Astrocyte (in vitro differentiated cells and primary cell): ENCODE data around the gene HOXB4. TPM values are rescaled to one million over a fixed set of nuclear protein-coding genes. Genes with fewer than 3 reads are reported as not detected.
A peak's percentile ranks its signal among the peaks of the same experiment; 100 is the strongest.

Experiments used
- DNase-seq: peaks from one replicate; pipeline ENCODE4 v3.0.0-alpha.2; 2010; ENCODE audit warnings: low read depth
- FAIRE-seq: peaks from 2 replicates; lab custom pipeline; 2011; peaks lifted over from hg19 to GRCh38; lab: Jason Lieb, UNC
- H2AFZ ChIP-seq: 2 replicates; pipeline ENCODE4 v1.6.0; 2012; ENCODE audit warnings: low read depth, low read length, inconsistent platforms
- H3K27ac ChIP-seq: 2 replicates; pipeline ENCODE4 v1.5.1; 2011; ENCODE audit warnings: low read depth, low read length, inconsistent platforms
- H3K27me3 ChIP-seq: 2 replicates; pipeline ENCODE4 v1.6.0; 2011; ENCODE audit warnings: low read length, inconsistent platforms; ENCODE audit not compliant: insufficient read depth
- H3K36me3 ChIP-seq: 2 replicates; pipeline ENCODE4 v1.5.1; 2011; ENCODE audit warnings: low read length, inconsistent platforms; ENCODE audit not compliant: insufficient read depth
- H3K4me1 ChIP-seq: 2 replicates; pipeline ENCODE4 v1.5.1; 2011; ENCODE audit warnings: low read length, inconsistent platforms; ENCODE audit not compliant: insufficient read depth
- H3K4me2 ChIP-seq: 2 replicates; pipeline ENCODE4 v1.6.0; 2012; ENCODE audit warnings: low read length, inconsistent platforms
- H3K4me3 ChIP-seq: 2 replicates; pipeline ENCODE4 v1.5.1; 2011; ENCODE audit warnings: low read depth, mild to moderate bottlenecking, low read length, inconsistent platforms; ENCODE audit not compliant: insufficient read depth
- H3K79me2 ChIP-seq: 2 replicates; pipeline ENCODE4 v1.6.0; 2012; ENCODE audit warnings: mild to moderate bottlenecking, low read length, inconsistent platforms; ENCODE audit not compliant: insufficient read depth
- H3K9ac ChIP-seq: 2 replicates; pipeline ENCODE4 v1.6.0; 2012; ENCODE audit warnings: mild to moderate bottlenecking, low read length, inconsistent platforms
- H3K9me3 ChIP-seq: 2 replicates; pipeline ENCODE4 v1.5.1; 2012; ENCODE audit warnings: low read depth, mild to moderate bottlenecking, low read length, inconsistent platforms; ENCODE audit not compliant: insufficient read depth
- H4K20me1 ChIP-seq: 2 replicates; pipeline ENCODE4 v1.6.0; 2012; ENCODE audit warnings: low read length, inconsistent platforms; ENCODE audit not compliant: insufficient read depth
- H3K27ac Mint-ChIP-seq: one replicate; pipeline ENCODE4 v1.8.0; 2021; ENCODE audit warnings: mild to moderate bottlenecking, mixed read lengths; ENCODE audit not compliant: unreplicated experiment
- H3K27me3 Mint-ChIP-seq: one replicate; pipeline ENCODE4 v1.8.0; 2021; ENCODE audit warnings: low read depth, mixed read lengths; ENCODE audit not compliant: unreplicated experiment
- H3K36me3 Mint-ChIP-seq: one replicate; pipeline ENCODE4 v1.8.0; 2021; ENCODE audit warnings: low read depth, mixed read lengths; ENCODE audit not compliant: unreplicated experiment
- H3K4me1 Mint-ChIP-seq: one replicate; pipeline ENCODE4 v1.8.0; 2021; ENCODE audit warnings: low read depth, mixed read lengths; ENCODE audit not compliant: unreplicated experiment
- H3K4me3 Mint-ChIP-seq: one replicate; pipeline ENCODE4 v1.8.0; 2021; ENCODE audit warnings: mild to moderate bottlenecking, moderate library complexity, mixed read lengths; ENCODE audit not compliant: unreplicated experiment
- H3K9me3 Mint-ChIP-seq: one replicate; pipeline ENCODE4 v1.8.0; 2021; ENCODE audit warnings: mild to moderate bottlenecking, mixed read lengths; ENCODE audit not compliant: unreplicated experiment
- CTCF ChIP-seq: IDR thresholded peaks from 2 replicates; pipeline ENCODE4 v1.5.1; 2011; ENCODE audit warnings: low read depth, mild to moderate bottlenecking, inconsistent platforms, low read length, moderate library complexity; ENCODE audit not compliant: insufficient read depth
- EZH2 ChIP-seq: IDR thresholded peaks from 2 replicates; pipeline ENCODE4 v1.6.1; 2012; ENCODE audit warnings: mild to moderate bottlenecking, low read length, inconsistent platforms; ENCODE audit not compliant: insufficient read depth
- total RNA-seq: library from RNA; stranded (reverse); gene quantifications from 2 replicates; pipeline ENCODE4 v1.2.1, GENCODE V29; 2021

HOXB4 gene
- total RNA-seq, 1 donor from 2014 or later, result not detected

- Histone ChIP-seq H3K4me1 (peaks cover 37% of the 10 kb centered on the region), H3K4me3 (no peak overlapping the region), H3K79me2 (peaks cover 78% of the 10 kb centered on the region), H3K9me3 (no peaks in the 10 kb centered on the region), H3K9ac (peak overlapping the region; percentile 83), H3K36me3 (no peaks in the 10 kb centered on the region), H2AFZ (no peak overlapping the region), H3K27me3 (peaks cover 59% of the 10 kb centered on the region), H3K27ac (peak overlapping the region; percentile 70), H4K20me1 (no peaks in the 10 kb centered on the region), H3K4me2 (peak overlapping the region; percentile 88)
- H3K27ac Mint-ChIP-seq, result no peak overlapping the region
- no peak for FAIRE-seq
- H3K36me3 Mint-ChIP-seq, result peaks cover 3% of the 10 kb centered on the region
- no peak for TF ChIP-seq CTCF
- TF ChIP-seq EZH2, result no peak
- H3K4me3 Mint-ChIP-seq, result peak overlapping the region; percentile 54
- peaks cover 83% of the 10 kb centered on the region for H3K27me3 Mint-ChIP-seq
- peaks cover 2% of the 10 kb centered on the region for H3K4me1 Mint-ChIP-seq
- H3K9me3 Mint-ChIP-seq, result peaks cover 10% of the 10 kb centered on the region
- peak; percentile 53 for DNase-seq
These were observed 25.5 kb downstream of the HOXB4 start for GRCh38 chr17:48552466-48553189.

- FAIRE-seq (no peak), DNase-seq (peak; percentile 26)
- TF ChIP-seq CTCF (no peak), EZH2 (peak; percentile 61)
- H4K20me1 ChIP-seq, result no peaks in the 10 kb centered on the region
- H3K27ac ChIP-seq, result peak overlapping the region; percentile 70
- peaks cover 59% of the 10 kb centered on the region for H3K27me3 ChIP-seq
- Mint-ChIP-seq H3K27me3 (peaks cover 83% of the 10 kb centered on the region), H3K9me3 (peaks cover 10% of the 10 kb centered on the region), H3K36me3 (peaks cover 3% of the 10 kb centered on the region), H3K4me1 (peaks cover 2% of the 10 kb centered on the region), H3K27ac (no peak overlapping the region), H3K4me3 (no peak overlapping the region)
- H3K9me3 ChIP-seq, result no peaks in the 10 kb centered on the region
- H2AFZ ChIP-seq, result no peak overlapping the region
- peak overlapping the region; percentile 63 for H3K9ac ChIP-seq
- no peak overlapping the region for H3K4me3 ChIP-seq
- peak overlapping the region; percentile 71 for H3K4me2 ChIP-seq
- H3K36me3 ChIP-seq, result no peaks in the 10 kb centered on the region
- H3K4me1 ChIP-seq, result peaks cover 36% of the 10 kb centered on the region
- peaks cover 76% of the 10 kb centered on the region for H3K79me2 ChIP-seq
These were observed 26.3 kb downstream of the HOXB4 start for GRCh38 chr17:48551596-48552465.
